ENCODE data around the gene ABTB2.

GRCh38 chr11:34169686-34170085, 188.1 kb downstream of the ABTB2 start:
- TF ChIP-seq CTCF (conservative IDR thresholded peaks at IDR 0.05 in 1 of 2, IDR thresholded peaks at IDR 0.05 in 1 of 2; ENCODE audit: low read depth in 1 of 2, low read length in 2 of 2) (no peak), EZH2 (IDR thresholded peaks at IDR 0.05; ENCODE audit: low read length, missing control alignments) (no peak)
